CD4-positive, alpha-beta T cell treated with Interleukin-15 for 4 hours (primary cell): Measurements from ENCODE around the gene SHC1.
"Not testable (repeated sequence)": the region's sequence is repeated elsewhere in the genome, so short reads cannot be mapped to it uniquely, and the experiment has no call there.

Experiments used
- DNase-seq: peaks from one replicate; pipeline ENCODE4 v3.0.0-alpha.2; 2020; ENCODE audit warnings: low spot score

Gene SHC1

GRCh38 chr1:154995301-154995983 lies 24.9 kb upstream of the SHC1 start:
- DNase-seq, result not testable (repeated sequence)

- DNase-seq, result no peak
These were observed 24.0 kb upstream of the SHC1 start for GRCh38 chr1:154994591-154994990.

- no peak for DNase-seq
These were observed 23.7 kb upstream of the SHC1 start for GRCh38 chr1:154994269-154994587.

DNA sequence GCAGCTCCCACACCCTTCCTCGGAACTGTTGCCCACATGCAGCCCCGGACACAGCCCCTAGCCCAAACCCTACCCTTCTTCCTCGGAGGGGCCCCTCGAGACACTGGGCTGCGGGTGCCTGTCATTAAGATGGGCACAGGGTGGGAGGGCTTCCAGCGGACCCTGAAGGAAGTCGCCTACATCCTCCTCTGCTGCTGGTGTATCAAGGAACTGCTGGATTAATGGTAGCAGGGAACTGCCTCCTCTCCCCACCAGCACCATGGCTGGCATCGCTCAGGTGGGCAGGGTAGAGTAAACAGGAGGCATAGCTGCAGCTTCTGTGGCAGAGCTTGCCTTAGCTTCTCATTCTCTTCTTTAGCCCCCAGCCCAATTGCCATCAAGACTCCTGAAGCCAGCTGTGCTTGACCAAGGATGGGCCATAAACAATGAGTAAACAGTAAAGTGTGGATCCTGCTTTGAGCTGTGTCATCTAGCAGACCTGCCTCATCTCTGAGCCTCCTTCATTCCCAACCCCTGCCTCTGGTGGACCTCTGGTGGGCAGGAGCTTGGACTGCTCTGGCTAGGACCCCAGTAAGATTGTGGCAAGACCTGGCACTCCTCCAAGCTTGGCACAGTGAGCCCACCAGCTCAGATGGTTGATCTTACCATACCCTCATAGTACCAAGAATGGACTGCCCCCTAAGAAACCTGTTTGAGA lies 23.2 kb upstream of the SHC1 start, which contains the start of gene LENEP:
LENEP (plus strand) TSS at position 15 of the 697 bp plus-strand sequence; CDS start at position 37, 22 bp downstream.
- DNase-seq, result no peak

GRCh38 chr1:154992721-154993571 lies 22.4 kb upstream of the SHC1 start:
- DNase-seq, result no peak

DNA sequence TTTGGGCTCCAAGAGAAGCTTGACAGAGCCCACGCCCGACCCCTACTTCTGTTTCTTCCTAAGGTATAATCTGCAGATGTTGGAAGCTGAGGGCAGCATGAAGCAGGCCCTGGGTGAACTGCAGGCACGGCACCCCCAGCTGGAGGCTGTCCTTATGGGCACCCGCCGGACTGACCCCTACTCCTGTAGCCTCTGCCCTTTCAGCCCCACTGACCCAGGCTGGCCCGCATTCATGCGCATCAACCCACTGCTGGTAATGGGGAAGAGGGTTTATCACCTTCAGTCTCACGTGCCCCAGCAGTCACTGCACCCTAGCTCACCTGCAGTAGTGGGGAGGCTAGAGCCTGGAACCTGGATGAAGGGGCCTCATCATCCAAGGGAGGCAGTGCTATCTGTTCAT lies 19.7 kb upstream of the SHC1 start:
- DNase-seq, result no peak

DNA sequence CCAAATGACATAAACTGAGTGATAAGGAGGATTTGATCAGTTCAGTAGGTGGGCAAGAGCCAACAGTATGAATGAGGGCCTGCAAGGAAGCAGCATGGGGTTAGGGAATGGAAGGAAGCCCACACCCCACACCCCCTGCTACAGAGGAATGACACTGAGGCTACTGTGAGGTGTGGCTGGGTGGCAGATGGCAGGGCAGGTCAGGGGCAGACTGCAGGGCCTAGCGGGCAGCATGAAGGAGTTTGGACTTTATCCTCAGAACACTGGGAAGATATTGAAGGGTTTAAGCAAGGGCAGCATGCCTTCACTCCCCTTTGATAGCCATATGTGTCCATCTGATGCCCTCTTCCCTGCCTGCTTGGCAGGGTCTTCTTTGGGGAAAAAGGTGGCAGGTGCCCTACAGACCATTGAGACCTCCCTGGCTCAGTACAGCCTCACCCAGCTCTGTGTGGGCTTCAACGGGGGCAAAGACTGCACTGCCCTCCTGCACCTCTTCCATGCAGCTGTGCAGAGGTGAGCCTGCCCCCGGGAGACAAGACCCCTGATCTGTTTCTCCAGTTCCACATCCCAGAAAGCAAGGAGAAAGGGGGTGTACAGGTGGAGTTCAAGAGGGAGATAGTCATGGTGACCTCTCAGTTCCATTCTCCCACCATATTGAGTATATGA lies 18.8 kb upstream of the SHC1 start:
- no peak for DNase-seq

DNA sequence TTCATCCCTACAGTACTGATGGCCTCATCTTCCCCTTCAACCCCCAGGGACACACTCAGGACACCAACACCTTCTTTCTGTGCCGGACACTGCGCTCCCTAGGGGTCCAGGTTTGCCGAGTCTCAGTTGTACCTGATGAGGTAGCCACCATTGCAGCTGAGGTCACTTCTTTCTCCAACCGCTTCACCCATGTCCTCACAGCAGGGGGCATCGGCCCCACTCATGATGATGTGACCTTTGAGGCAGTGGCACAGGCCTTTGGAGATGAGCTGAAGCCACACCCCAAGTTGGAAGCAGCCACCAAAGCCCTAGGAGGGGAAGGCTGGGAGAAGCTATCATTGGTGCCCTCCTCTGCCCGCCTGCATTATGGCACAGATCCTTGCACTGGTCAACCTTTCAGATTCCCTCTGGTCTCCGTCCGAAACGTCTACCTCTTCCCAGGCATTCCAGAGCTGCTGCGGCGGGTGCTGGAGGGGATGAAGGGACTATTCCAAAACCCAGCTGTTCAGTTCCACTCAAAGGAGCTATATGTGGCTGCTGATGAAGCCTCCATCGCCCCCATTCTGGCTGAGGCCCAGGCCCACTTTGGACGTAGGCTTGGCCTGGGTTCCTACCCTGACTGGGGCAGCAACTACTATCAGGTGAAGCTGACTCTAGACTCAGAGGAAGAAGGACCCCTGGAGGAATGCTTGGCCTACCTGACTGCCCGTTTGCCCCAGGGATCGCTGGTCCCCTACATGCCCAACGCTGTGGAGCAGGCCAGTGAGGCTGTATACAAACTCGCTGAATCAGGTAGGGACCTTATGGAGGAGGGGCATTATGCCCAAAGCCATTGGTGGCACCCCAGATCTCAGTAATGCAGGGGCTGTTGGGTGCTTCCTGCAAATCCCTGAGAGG lies 17.8 kb upstream of the SHC1 start:
- no peak for DNase-seq

GRCh38 chr1:154987326-154987725 lies 16.8 kb upstream of the SHC1 start:
- no peak for DNase-seq

DNA sequence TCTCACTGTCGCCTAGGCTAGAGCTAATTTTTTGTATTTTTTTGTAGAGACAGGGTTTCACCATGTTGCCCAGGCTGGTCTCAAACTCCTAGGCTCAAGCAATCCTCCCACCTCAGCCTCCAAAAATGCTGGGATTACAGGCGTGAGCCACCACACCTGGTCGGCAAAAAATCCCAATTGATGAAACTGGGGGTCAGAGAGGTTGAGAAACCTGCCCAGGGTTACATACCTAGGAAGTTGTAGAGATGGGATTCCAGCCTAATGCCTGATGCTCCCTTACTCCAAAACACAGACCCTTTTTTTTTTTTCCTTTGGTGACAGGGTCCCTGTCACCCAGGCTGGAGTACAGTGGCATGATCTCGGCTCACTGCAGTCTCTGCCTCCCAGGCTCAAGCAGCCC lies 16.2 kb upstream of the SHC1 start:
- DNase-seq, result not testable (repeated sequence)

- no peak for DNase-seq
These were observed 13.4 kb upstream of the SHC1 start for GRCh38 chr1:154983776-154984466.

- peak; percentile 99 for DNase-seq
These were observed 12.5 kb upstream of the SHC1 start, which contains the start of gene FLAD1 for GRCh38 chr1:154982897-154983648. Gene FLAD1 (plus strand): TSS chr1:154983344. CDS start chr1:154983695, 351 bp downstream.

DNA sequence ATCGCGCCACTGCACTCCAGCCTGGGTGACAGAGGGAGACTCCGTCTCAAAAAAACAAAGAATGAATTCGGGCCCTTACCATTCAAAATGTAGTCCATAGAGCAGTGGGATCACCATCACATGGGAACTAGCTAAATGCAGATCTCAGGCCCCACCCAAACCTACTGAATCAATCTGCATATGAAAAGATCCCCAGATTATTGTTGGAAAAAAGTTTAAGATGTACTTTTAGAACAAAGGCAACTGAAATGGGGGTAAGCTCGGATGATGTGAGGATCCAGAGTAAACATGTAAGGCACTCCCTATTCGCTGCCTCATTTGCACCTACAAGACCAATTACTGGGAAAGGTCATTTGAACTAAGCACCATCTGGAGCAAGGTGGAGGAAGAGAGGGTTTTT lies 11.8 kb upstream of the SHC1 start:
- no peak for DNase-seq

DNA sequence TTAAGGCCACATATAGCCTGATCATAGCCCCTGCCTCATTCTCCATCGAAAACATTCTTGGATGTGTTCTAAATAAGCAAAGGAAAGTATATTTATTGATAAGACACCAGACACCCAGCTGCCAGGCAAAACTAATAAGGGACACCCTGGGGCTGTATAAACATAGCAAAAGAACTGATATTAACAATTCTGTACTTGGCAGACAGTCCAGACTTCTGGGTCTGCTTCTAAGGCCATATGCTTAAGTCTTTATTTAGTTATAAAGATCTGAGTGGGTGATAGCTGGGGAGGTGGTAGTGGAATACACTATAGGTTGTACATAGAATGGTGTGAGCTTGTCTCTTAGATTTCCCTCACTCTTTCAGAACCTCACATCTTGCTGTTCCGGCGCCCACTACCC lies 7.8 kb upstream of the SHC1 start:
- no peak for DNase-seq

- not testable (repeated sequence) for DNase-seq
These were observed 7.2 kb upstream of the SHC1 start for GRCh38 chr1:154977762-154978161.

DNA sequence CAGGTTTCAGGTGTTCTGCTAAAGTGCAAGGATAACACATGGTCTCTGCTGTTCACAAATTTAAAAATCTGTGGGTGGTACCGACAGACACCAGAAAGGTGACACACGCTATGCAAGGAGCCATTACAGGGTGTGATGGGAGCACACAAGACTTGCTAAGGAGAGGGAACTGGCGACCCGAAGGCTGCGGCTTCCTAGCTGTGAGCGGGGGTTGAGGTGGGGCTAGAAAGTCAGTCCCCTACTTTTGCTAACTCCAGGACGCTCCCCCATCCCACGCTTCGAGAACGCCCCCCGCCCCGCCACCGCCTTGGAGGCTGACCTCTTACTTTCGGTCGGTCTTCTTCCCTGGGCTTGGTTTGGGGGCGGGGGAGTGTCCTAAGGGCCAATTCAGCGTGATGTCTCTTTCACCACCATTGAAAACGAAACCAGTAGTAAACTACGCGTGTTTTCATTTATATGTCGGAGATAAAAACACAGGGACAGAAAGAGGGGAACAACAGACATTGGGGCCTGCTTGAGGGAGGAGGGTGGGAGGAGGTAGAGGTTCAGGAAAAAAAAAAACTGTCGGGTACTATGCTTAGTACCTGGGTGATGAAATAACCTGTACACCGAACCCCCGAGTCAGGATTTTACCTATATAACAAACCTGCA lies 5.0 kb upstream of the SHC1 start:
- peak; percentile 48 for DNase-seq

GRCh38 chr1:154974808-154975408 lies 4.4 kb upstream of the SHC1 start:
- peak; percentile 95 for DNase-seq

- DNase-seq, result peak; percentile 99
These were observed 3.7 kb upstream of the SHC1 start, which contains the start of gene CKS1B for GRCh38 chr1:154974102-154974807. Gene CKS1B (plus strand): TSS chr1:154974681. CDS start chr1:154974746, 65 bp downstream.
